H9 (cell line): ENCODE measurements around the gene ITPR2. TPM values are rescaled to one million over a fixed set of nuclear protein-coding genes. Genes with fewer than 3 reads are reported as not detected.

Source experiments
- DNase-seq: peaks from one replicate; pipeline ENCODE4 v3.0.0-alpha.2; 2017
- H2AFZ ChIP-seq: one replicate; pipeline ENCODE4 v1.6.1; 2013; ENCODE audit warnings: mild to moderate bottlenecking, low read length, control low read depth, moderate library complexity
- H2AK5ac ChIP-seq: 2 replicates; pipeline ENCODE4 v1.6.1; 2013; ENCODE audit warnings: low read length, control low read depth, mixed read lengths; ENCODE audit not compliant: insufficient read length
- H2BK120ac ChIP-seq: one replicate; pipeline ENCODE4 v1.6.1; 2013; ENCODE audit warnings: low read depth, mild to moderate bottlenecking, low read length, control low read depth, inconsistent platforms; ENCODE audit not compliant: poor library complexity, severe bottlenecking
- H2BK12ac ChIP-seq: 2 replicates; pipeline ENCODE4 v1.6.1; 2013; ENCODE audit warnings: low read length, control low read depth, mixed read lengths, low read depth; ENCODE audit not compliant: insufficient read length
- H2BK15ac ChIP-seq: 2 replicates; pipeline ENCODE4 v1.6.1; 2013; ENCODE audit warnings: low read depth, low read length, control low read depth
- H2BK20ac ChIP-seq: one replicate; pipeline ENCODE4 v1.6.1; 2013; ENCODE audit warnings: low read depth, mild to moderate bottlenecking, low read length, control low read depth, inconsistent platforms; ENCODE audit not compliant: poor library complexity, severe bottlenecking
- H2BK5ac ChIP-seq: 2 replicates; pipeline ENCODE4 v1.6.1; 2013; ENCODE audit warnings: low read length, control low read depth, mixed read lengths; ENCODE audit not compliant: insufficient read length
- H3K14ac ChIP-seq: 2 replicates; pipeline ENCODE4 v1.6.1; 2013; ENCODE audit warnings: low read length, control low read depth; ENCODE audit not compliant: insufficient read depth
- H3K18ac ChIP-seq: 2 replicates; pipeline ENCODE4 v1.6.1; 2013; ENCODE audit warnings: low read depth, mild to moderate bottlenecking, mixed read lengths, low read length, control low read depth; ENCODE audit not compliant: insufficient read length
- H3K23ac ChIP-seq: 2 replicates; pipeline ENCODE4 v1.6.1; 2013; ENCODE audit warnings: low read length, control low read depth, mixed read lengths, low read depth; ENCODE audit not compliant: insufficient read length
- H3K23me2 ChIP-seq: 2 replicates; pipeline ENCODE4 v1.6.1; 2013; ENCODE audit warnings: low read depth, mild to moderate bottlenecking, mixed read lengths, low read length, control low read depth; ENCODE audit not compliant: insufficient read length, poor library complexity, severe bottlenecking
- H3K27ac ChIP-seq: 2 replicates; pipeline ENCODE4 v1.5.1; 2013; ENCODE audit warnings: low read length, control low read depth, mixed read lengths, low read depth; ENCODE audit not compliant: insufficient read length
- H3K27me3 ChIP-seq: 2 replicates; pipeline ENCODE4 v1.6.1; 2013; ENCODE audit warnings: low read length, control low read depth, inconsistent platforms; ENCODE audit not compliant: insufficient read depth
- H3K4ac ChIP-seq: 2 replicates; pipeline ENCODE4 v1.6.1; 2013; ENCODE audit warnings: low read depth, mild to moderate bottlenecking, control low read depth, inconsistent platforms, low read length, moderate library complexity
- H3K4me1 ChIP-seq: 2 replicates; pipeline ENCODE4 v1.6.1; 2013; ENCODE audit warnings: low read length, control low read depth, inconsistent platforms; ENCODE audit not compliant: insufficient read depth
- H3K4me2 ChIP-seq: 2 replicates; pipeline ENCODE4 v1.6.1; 2013; ENCODE audit warnings: low read length, control low read depth, mixed read lengths; ENCODE audit not compliant: insufficient read length, insufficient read depth
- H3K56ac ChIP-seq: 2 replicates; pipeline ENCODE4 v1.6.1; 2013; ENCODE audit warnings: low read depth, mild to moderate bottlenecking, mixed read lengths, low read length, control low read depth; ENCODE audit not compliant: insufficient read length
- H3K79me1 ChIP-seq: 2 replicates; pipeline ENCODE4 v1.6.1; 2013; ENCODE audit warnings: low read depth, mild to moderate bottlenecking, moderate library complexity, low read length, control low read depth, inconsistent platforms; ENCODE audit not compliant: insufficient read depth, poor library complexity, severe bottlenecking
- H3K79me2 ChIP-seq: 2 replicates; pipeline ENCODE4 v1.6.1; 2013; ENCODE audit warnings: low read length, control low read depth, inconsistent platforms; ENCODE audit not compliant: insufficient read depth
- H3K9ac ChIP-seq: 2 replicates; pipeline ENCODE4 v1.6.1; 2013; ENCODE audit warnings: low read length, control low read depth, mixed read lengths; ENCODE audit not compliant: insufficient read length; ENCODE audit errors: extremely low read depth
- H3K9me3 ChIP-seq: one replicate; pipeline ENCODE4 v1.6.1; 2013; ENCODE audit warnings: low read depth, low read length, inconsistent platforms; ENCODE audit not compliant: control insufficient read depth
- H3T11ph ChIP-seq: one replicate; pipeline ENCODE4 v1.6.1; 2013; ENCODE audit warnings: mild to moderate bottlenecking, low read length, control low read depth, inconsistent platforms
- H4K20me1 ChIP-seq: one replicate; pipeline ENCODE4 v1.6.1; 2013; ENCODE audit not compliant: control insufficient read depth, insufficient read length, insufficient read depth
- H4K5ac ChIP-seq: 2 replicates; pipeline ENCODE4 v1.6.1; 2013; ENCODE audit warnings: low read depth, mild to moderate bottlenecking, mixed read lengths, low read length, control low read depth; ENCODE audit not compliant: insufficient read length
- H4K8ac ChIP-seq: replicated peaks from 2 replicates; pipeline ENCODE4 v1.6.1; 2013; ENCODE audit warnings: low read length, control low read depth, mixed read lengths, low read depth; ENCODE audit not compliant: insufficient read length
- H4K91ac ChIP-seq: 2 replicates; pipeline ENCODE4 v1.6.1; 2013; ENCODE audit warnings: low read depth, mild to moderate bottlenecking, moderate library complexity, mixed read lengths, low read length, control low read depth; ENCODE audit not compliant: insufficient read length
- H3K27ac Mint-ChIP-seq, 3 experiments: 2 replicates in 2 of 3; 3 replicates in 1 of 3; pipeline ENCODE4 v1.8.0; 2020 to 2021; ENCODE audit warnings: mixed read lengths in 3 of 3, mild to moderate bottlenecking in 1 of 3, moderate library complexity in 1 of 3
- H3K27me3 Mint-ChIP-seq: 2 replicates; pipeline ENCODE4 v1.8.0; 2021; ENCODE audit warnings: low read depth, mild to moderate bottlenecking, moderate library complexity, mixed read lengths
- H3K36me3 Mint-ChIP-seq, 3 experiments: 2 replicates in 2 of 3; 3 replicates in 1 of 3; pipeline ENCODE4 v1.8.0; 2020 to 2021; ENCODE audit warnings: low read depth in 3 of 3, mixed read lengths in 3 of 3; ENCODE audit not compliant: insufficient read depth in 1 of 3
- H3K4me1 Mint-ChIP-seq, 2 experiments: 2 replicates each; pipeline ENCODE4 v1.8.0; 2020; ENCODE audit warnings: mixed read lengths in 2 of 2
- H3K4me3 Mint-ChIP-seq, 2 experiments: 2 replicates in 1 of 2; 3 replicates in 1 of 2; pipeline ENCODE4 v1.8.0; 2020 to 2021; ENCODE audit warnings: mild to moderate bottlenecking in 2 of 2, mixed read lengths in 2 of 2, moderate library complexity in 1 of 2
- H3K9me3 Mint-ChIP-seq, 2 experiments: 2 replicates in 1 of 2; 3 replicates in 1 of 2; pipeline ENCODE4 v1.8.0; 2020; ENCODE audit warnings: mild to moderate bottlenecking in 2 of 2, mixed read lengths in 2 of 2, moderate library complexity in 1 of 2
- WGBS: extraction: QIAGEN DNeasy Blood & Tissue Kit; methylation state at CpG from one replicate; pipeline ENCODE4 v1.1.7; 2013; ENCODE audit warnings: missing lambda C conversion rate, low lambda C conversion rate, mixed read lengths; ENCODE audit not compliant: insufficient read length; ENCODE audit errors: extremely low coverage; 5-methylcytosine and 5-hydroxymethylcytosine counted together
- total RNA-seq: library from RNA; stranded (reverse); gene quantifications from 2 replicates; pipeline ENCODE4 v1.2.1, GENCODE V29; 2021
- TF ChIP-seq, protein P1 (sequence below): fragments of 200-600 bp; sonication (generic); conservative IDR thresholded peaks from 3 replicates; pipeline ENCODE4 v1.8.0; 2021; ENCODE audit warnings: antibody characterized with exemption, mild to moderate bottlenecking

The ITPR2 gene
- total RNA-seq, 1 experiment from 2014 or later = 14.8 TPM

DNA sequence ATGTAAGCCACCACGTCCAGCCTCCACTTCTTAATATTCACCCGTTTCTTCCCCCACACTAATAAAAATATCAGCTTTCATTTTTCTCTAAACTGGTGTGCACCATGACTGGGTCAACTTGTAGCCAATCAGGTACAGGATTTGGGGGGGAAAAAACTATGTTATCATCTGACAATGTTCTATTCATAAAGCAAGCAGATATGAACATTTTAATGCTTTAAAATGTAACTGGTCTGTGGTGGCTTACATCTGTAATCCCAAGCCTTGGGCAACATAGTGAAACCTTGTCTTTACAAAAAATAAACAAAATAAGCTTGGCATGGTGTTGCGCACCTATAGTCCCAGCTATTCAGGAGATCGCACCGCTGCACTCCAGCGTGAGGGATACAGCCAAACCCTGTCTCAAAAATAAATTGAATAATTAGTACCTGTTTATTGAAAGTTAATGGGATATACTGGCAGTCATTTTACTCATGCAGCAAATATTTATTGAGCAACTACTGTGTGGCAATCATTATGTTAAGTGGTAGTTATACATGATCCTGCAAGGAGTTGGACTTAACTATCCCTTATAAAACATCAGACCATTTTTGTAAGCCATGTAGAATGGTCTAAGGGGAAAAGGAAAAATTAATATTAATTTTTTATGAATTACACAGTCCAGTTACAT is 15.3 kb upstream of the ITPR2 start:
- no peak overlapping the region for H2BK5ac ChIP-seq
- H3K56ac ChIP-seq = no peak overlapping the region
- H3K27ac ChIP-seq = no peak overlapping the region
- no peak overlapping the region for H4K8ac ChIP-seq
- Mint-ChIP-seq H3K9me3 (no peaks in the 10 kb centered on the region), H3K27me3 (no peaks in the 10 kb centered on the region), H3K4me1 (no peaks in the 10 kb centered on the region), H3K36me3 (no peaks in the 10 kb centered on the region), H3K4me3 (no peak overlapping the region), H3K27ac (no peak overlapping the region)
- no peak overlapping the region for H2AFZ ChIP-seq
- H2AK5ac ChIP-seq = no peak overlapping the region
- no peak overlapping the region for H2BK20ac ChIP-seq
- no peaks in the 10 kb centered on the region for H3K79me2 ChIP-seq
- H3K18ac ChIP-seq = no peak overlapping the region
- no peak for DNase-seq
- no peak overlapping the region for H3T11ph ChIP-seq
- no peaks in the 10 kb centered on the region for H3K27me3 ChIP-seq
- no peak overlapping the region for H2BK12ac ChIP-seq
- H3K4me2 ChIP-seq = no peak overlapping the region
- no CpG with 5 or more reads among the region's 6 CpGs for WGBS
- no peaks in the 10 kb centered on the region for H3K23me2 ChIP-seq
- no peak overlapping the region for H2BK15ac ChIP-seq
- no peak overlapping the region for H2BK120ac ChIP-seq
- H3K4me1 ChIP-seq = no peaks in the 10 kb centered on the region
- TF ChIP-seq, protein P1, sequence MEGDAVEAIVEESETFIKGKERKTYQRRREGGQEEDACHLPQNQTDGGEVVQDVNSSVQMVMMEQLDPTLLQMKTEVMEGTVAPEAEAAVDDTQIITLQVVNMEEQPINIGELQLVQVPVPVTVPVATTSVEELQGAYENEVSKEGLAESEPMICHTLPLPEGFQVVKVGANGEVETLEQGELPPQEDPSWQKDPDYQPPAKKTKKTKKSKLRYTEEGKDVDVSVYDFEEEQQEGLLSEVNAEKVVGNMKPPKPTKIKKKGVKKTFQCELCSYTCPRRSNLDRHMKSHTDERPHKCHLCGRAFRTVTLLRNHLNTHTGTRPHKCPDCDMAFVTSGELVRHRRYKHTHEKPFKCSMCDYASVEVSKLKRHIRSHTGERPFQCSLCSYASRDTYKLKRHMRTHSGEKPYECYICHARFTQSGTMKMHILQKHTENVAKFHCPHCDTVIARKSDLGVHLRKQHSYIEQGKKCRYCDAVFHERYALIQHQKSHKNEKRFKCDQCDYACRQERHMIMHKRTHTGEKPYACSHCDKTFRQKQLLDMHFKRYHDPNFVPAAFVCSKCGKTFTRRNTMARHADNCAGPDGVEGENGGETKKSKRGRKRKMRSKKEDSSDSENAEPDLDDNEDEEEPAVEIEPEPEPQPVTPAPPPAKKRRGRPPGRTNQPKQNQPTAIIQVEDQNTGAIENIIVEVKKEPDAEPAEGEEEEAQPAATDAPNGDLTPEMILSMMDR = no peak
- H3K9ac ChIP-seq = no peak overlapping the region
- no peak overlapping the region for H4K5ac ChIP-seq
- no peaks in the 10 kb centered on the region for H4K20me1 ChIP-seq
- H3K23ac ChIP-seq = no peak overlapping the region
- H4K91ac ChIP-seq = no peak overlapping the region
- H3K9me3 ChIP-seq = no peaks in the 10 kb centered on the region
- no peak overlapping the region for H3K4ac ChIP-seq
- H3K14ac ChIP-seq = no peak overlapping the region
- H3K79me1 ChIP-seq = no peaks in the 10 kb centered on the region
